Measurements from ENCODE around the gene PYGO2. TPM values are rescaled to one million over a fixed set of nuclear protein-coding genes. Genes with fewer than 3 reads are reported as not detected.

PYGO2 gene
- total RNA-seq, result 10 to 100 TPM; 44.1 to 44.6 TPM

- Histone ChIP-seq H3K4me3 (peak within 1 kb of the TSS; percentile 70 to 88), H3K27ac (peak within 1 kb of the TSS; percentile 98 to 99), H3K36me3 (peaks cover 0 to 10% of the 10 kb centered on the region in 2 donors), H3K4me1 (replicated peaks) (peaks cover 16% of the 10 kb centered on the region), H3K27me3 (replicated peaks; ENCODE audit: insufficient read depth) (no peaks in the 10 kb centered on the region), H3K9me3 (no peaks in the 10 kb centered on the region)
- DNase-seq (ENCODE audit: low spot score), result peak; percentile 72
- peak; percentile 74 for TF ChIP-seq POLR2AphosphoS5 (IDR thresholded peaks at IDR 0.05)
- peak; percentile 71 to 96 (median 91) for TF ChIP-seq CTCF (IDR thresholded peaks at IDR 0.05)
- peak; percentile 59 for TF ChIP-seq POLR2A (IDR thresholded peaks at IDR 0.05)
- WGBS, result under 1% methylated on average over 50 of the region's 93 CpGs
- intact Hi-C loops (cut with DNase I), result loop anchor here (1.0 to 5.0 kb wide), 3 partner anchors 36 to 91 kb away; partner anchors contain the start of gene ADAM15
These were observed at the start of gene PYGO2 for GRCh38 chr1:154961207-154962155. PYGO2 (minus strand) TSS chr1:154961782; CDS start chr1:154961576, 206 bp downstream.

DNA sequence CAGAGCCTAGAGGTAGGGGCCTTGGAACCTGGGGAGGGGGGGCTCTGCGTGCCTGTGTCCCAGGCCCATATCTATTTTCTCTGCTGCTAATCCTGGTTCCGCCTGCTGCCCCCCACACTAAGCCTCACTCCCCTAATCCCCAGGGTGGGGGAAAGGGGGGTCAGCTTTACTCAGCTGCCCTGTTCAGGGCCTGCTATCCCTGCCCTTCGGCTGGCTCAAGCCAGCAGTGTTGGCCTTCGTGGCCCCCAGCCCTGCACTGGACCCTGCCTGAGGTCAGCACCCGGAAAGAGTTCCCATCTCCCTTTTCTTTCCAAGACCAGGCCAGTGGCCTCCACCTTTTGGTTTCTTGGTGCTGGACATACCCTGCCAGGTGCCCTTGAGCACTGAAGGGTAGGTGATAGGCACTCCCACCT lies 49.4 kb upstream of the PYGO2 start:
- H3K4me1 ChIP-seq (replicated peaks), result peaks cover 45% of the 10 kb centered on the region
- intact Hi-C loops (cut with DNase I), result no loop called here
- peaks cover 7 to 14% of the 10 kb centered on the region in 2 donors for H3K36me3 ChIP-seq
- no peaks in the 10 kb centered on the region for H3K9me3 ChIP-seq
- no peak overlapping the region for H3K4me3 ChIP-seq
- WGBS, result 71% methylated on average over 5 of the region's 5 CpGs
- peak overlapping the region; percentile 100 for H3K27ac ChIP-seq
- no peak for DNase-seq (ENCODE audit: low spot score)
- TF ChIP-seq CTCF (IDR thresholded peaks at IDR 0.05), result no peak
- no peaks in the 10 kb centered on the region for H3K27me3 ChIP-seq (replicated peaks; ENCODE audit: insufficient read depth)

- H3K4me3 ChIP-seq, result peak overlapping the region in 1 of 2 donors; percentile 51
- peak overlapping the region; percentile 100 for H3K27ac ChIP-seq
- no peak for TF ChIP-seq CTCF (IDR thresholded peaks at IDR 0.05)
- no peak for TF ChIP-seq POLR2AphosphoS5 (IDR thresholded peaks at IDR 0.05)
- no peak for TF ChIP-seq POLR2A (IDR thresholded peaks at IDR 0.05)
- peaks cover 49% of the 10 kb centered on the region for H3K4me1 ChIP-seq (replicated peaks)
- DNase-seq (ENCODE audit: low spot score), result no peak
- H3K36me3 ChIP-seq, result peaks cover 7 to 12% of the 10 kb centered on the region in 2 donors
- 50% methylated on average over 11 of the region's 11 CpGs for WGBS
- H3K9me3 ChIP-seq, result no peaks in the 10 kb centered on the region
- no peaks in the 10 kb centered on the region for H3K27me3 ChIP-seq (replicated peaks; ENCODE audit: insufficient read depth)
- intact Hi-C loops (cut with DNase I), result no loop called here
These were observed 48.8 kb upstream of the PYGO2 start for GRCh38 chr1:155010211-155010918.

GRCh38 chr1:155009742-155010141 lies 48.2 kb upstream of the PYGO2 start:
- intact Hi-C loops (cut with DNase I), result no loop called here
- Histone ChIP-seq H3K4me3 (peak overlapping the region; percentile 32 to 51), H3K9me3 (no peaks in the 10 kb centered on the region), H3K36me3 (peaks cover 4 to 6% of the 10 kb centered on the region in 2 donors), H3K27ac (peak overlapping the region; percentile 100), H3K27me3 (replicated peaks; ENCODE audit: insufficient read depth) (no peaks in the 10 kb centered on the region), H3K4me1 (replicated peaks) (peaks cover 49% of the 10 kb centered on the region)
- WGBS, result 93% methylated on average over 5 of the region's 5 CpGs
- TF ChIP-seq CTCF (IDR thresholded peaks at IDR 0.05), result no peak
- no peak for TF ChIP-seq POLR2A (IDR thresholded peaks at IDR 0.05)
- TF ChIP-seq POLR2AphosphoS5 (IDR thresholded peaks at IDR 0.05), result no peak
- no peak for DNase-seq (ENCODE audit: low spot score)

Measured in prostate gland (tissue), 2 donors.